Activated naive CD8-positive, alpha-beta T cell treated with anti-CD3 and anti-CD28 coated beads, Interleukin-2, amount 50 U/mL, for 24 hours (primary cell): Measurements from ENCODE around the gene TBR1.

Experiments used
- ATAC-seq: fragments of 150-1000 bp; cut with Tn5 transposase; one replicate; pipeline ENCODE4 v1.10.0; 2021
- DNase-seq: peaks from one replicate; pipeline ENCODE4 v3.0.0; 2021
- H3K27ac Mint-ChIP-seq: one replicate; pipeline ENCODE4 v1.8.0; 2021; ENCODE audit warnings: mild to moderate bottlenecking, mixed read lengths
- H3K27me3 Mint-ChIP-seq: one replicate; pipeline ENCODE4 v1.8.0; 2021; ENCODE audit warnings: mixed read lengths
- H3K36me3 Mint-ChIP-seq: one replicate; pipeline ENCODE4 v1.8.0; 2021; ENCODE audit warnings: low read depth, mixed read lengths
- H3K4me1 Mint-ChIP-seq: one replicate; pipeline ENCODE4 v1.8.0; 2021; ENCODE audit warnings: mixed read lengths
- H3K4me3 Mint-ChIP-seq: one replicate; pipeline ENCODE4 v1.8.0; 2021; ENCODE audit warnings: mild to moderate bottlenecking, moderate library complexity, mixed read lengths
- H3K9me3 Mint-ChIP-seq: one replicate; pipeline ENCODE4 v1.8.0; 2021; ENCODE audit warnings: mixed read lengths

TBR1 gene

DNA sequence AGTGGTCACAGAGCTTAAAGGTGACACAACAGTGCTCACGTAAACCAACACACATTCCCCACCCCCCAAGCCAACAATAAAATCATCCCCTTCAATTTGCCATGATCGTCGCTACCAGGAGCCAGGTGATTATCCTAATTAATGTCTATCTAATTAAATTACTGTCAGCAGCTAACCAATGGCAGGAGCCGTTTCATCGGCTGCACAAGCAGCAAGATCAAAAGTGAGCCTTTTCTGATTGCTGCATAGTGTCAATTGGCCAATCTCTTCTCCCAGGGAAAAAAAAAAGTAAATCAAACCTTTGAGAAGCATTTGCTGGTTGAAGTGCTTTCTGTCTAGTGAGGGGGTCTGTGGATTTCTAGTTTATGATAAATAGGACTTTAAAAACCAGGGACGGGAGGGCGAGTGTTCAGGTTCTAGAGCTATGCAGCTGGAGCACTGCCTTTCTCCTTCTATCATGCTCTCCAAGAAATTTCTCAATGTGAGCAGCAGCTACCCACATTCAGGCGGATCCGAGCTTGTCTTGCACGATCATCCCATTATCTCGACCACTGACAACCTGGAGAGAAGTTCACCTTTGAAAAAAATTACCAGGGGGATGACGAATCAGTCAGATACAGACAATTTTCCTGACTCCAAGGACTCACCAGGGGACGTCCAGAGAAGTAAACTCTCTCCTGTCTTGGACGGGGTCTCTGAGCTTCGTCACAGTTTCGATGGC, at the start of gene TBR1:
TSS of gene TBR1 (plus strand) at position 311 of the 721 bp plus-strand sequence. CDS start at position 425, 114 bp downstream.
- H3K27ac Mint-ChIP-seq = no peak within 1 kb of the TSS

DNA sequence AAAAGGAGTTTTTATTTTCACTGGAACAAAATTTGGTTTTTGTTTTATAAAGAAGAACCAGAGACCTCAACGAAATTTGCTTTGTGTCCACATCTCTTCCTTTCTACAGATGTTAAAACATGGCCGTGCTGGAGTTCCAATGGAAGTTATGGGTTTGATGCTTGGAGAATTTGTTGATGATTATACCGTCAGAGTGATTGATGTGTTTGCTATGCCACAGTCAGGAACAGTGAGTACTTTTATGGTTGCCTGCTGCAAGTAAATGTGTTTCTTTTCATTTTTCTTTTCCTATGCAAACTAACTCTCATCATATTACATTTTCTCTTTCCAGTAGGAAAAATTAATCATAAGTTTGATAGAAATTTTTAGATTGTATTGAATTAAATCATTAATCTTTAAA, 48.4 kb upstream of the TBR1 start:
- Mint-ChIP-seq H3K27ac (no peak overlapping the region), H3K4me1 (no peaks in the 10 kb centered on the region), H3K27me3 (no peaks in the 10 kb centered on the region), H3K9me3 (peaks cover 7% of the 10 kb centered on the region), H3K4me3 (no peak overlapping the region), H3K36me3 (peaks cover 42% of the 10 kb centered on the region)
- ATAC-seq (no peak), DNase-seq (no peak)

More for the DNA sequence above, at the start of gene TBR1:
- H3K4me1 Mint-ChIP-seq = peaks cover 46% of the 10 kb centered on the region
- H3K4me3 Mint-ChIP-seq = peak within 1 kb of the TSS; percentile 62
- no peaks in the 10 kb centered on the region for H3K9me3 Mint-ChIP-seq
- H3K36me3 Mint-ChIP-seq = peaks cover 12% of the 10 kb centered on the region
- no peak for DNase-seq
- ATAC-seq = peak; percentile 42
- peaks cover 67% of the 10 kb centered on the region for H3K27me3 Mint-ChIP-seq

DNA sequence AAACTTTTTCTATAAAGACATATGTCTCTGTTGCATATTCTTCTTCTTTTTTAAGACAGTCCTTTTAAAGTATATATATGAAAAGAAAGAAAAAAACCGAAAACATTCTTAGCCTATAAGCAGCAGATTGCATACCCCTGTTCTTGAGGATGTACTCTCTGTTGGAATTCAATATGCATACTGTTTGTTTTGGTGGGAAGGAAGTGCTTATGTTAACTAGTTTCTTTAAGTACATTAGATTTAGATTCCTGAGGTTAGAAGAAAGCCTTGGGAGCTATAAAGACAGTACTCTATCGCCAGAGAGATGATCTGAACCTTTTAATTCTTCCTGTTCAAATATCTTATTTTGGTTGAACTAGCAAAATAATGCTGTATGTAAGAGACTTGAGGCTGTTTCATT, 46.8 kb upstream of the TBR1 start:
- Mint-ChIP-seq H3K9me3 (no peaks in the 10 kb centered on the region), H3K4me3 (no peak overlapping the region), H3K27me3 (no peaks in the 10 kb centered on the region), H3K4me1 (no peaks in the 10 kb centered on the region), H3K27ac (no peak overlapping the region), H3K36me3 (peaks cover 36% of the 10 kb centered on the region)
- DNase-seq (no peak), ATAC-seq (no peak)

- Mint-ChIP-seq H3K4me1 (no peaks in the 10 kb centered on the region), H3K36me3 (peaks cover 36% of the 10 kb centered on the region), H3K9me3 (no peaks in the 10 kb centered on the region), H3K27ac (no peak overlapping the region), H3K27me3 (no peaks in the 10 kb centered on the region), H3K4me3 (no peak overlapping the region)
- ATAC-seq = no peak
- no peak for DNase-seq
These were observed 45.1 kb upstream of the TBR1 start for GRCh38 chr2:161370981-161371380.

- Mint-ChIP-seq H3K36me3 (peaks cover 32% of the 10 kb centered on the region), H3K9me3 (no peaks in the 10 kb centered on the region), H3K27me3 (no peaks in the 10 kb centered on the region), H3K27ac (no peak overlapping the region), H3K4me1 (no peaks in the 10 kb centered on the region), H3K4me3 (no peak overlapping the region)
- DNase-seq (no peak), ATAC-seq (no peak)
These were observed 44.2 kb upstream of the TBR1 start for GRCh38 chr2:161371869-161372268.

- no peaks in the 10 kb centered on the region for H3K27me3 Mint-ChIP-seq
- no peaks in the 10 kb centered on the region for H3K9me3 Mint-ChIP-seq
- no peak overlapping the region for H3K4me3 Mint-ChIP-seq
- no peak for DNase-seq
- H3K27ac Mint-ChIP-seq = no peak overlapping the region
- peaks cover 25% of the 10 kb centered on the region for H3K36me3 Mint-ChIP-seq
- H3K4me1 Mint-ChIP-seq = no peaks in the 10 kb centered on the region
- no peak for ATAC-seq
These were observed 42.2 kb upstream of the TBR1 start for GRCh38 chr2:161373942-161374341.

DNA sequence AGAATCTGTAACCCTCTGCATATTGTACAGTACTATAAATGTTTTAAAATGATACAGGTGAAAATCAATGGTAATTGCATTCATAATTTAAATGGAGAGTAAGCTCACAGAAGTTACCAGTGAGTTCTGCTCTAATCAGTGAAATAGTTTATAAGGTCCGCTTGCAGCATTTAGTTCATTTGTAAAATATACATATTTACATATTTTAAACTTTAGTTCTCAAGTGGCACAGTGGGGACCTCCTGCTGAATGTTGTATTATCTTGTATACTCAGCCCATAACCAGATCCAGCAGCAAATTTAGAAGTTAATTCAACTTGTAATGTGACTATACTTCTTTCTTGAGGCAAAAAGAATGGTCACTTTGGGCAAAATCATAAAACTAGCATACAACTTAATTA, 41.7 kb upstream of the TBR1 start:
- H3K4me1 Mint-ChIP-seq = no peaks in the 10 kb centered on the region
- H3K4me3 Mint-ChIP-seq = no peak overlapping the region
- no peaks in the 10 kb centered on the region for H3K27me3 Mint-ChIP-seq
- no peak for ATAC-seq
- H3K27ac Mint-ChIP-seq = no peak overlapping the region
- H3K36me3 Mint-ChIP-seq = peaks cover 23% of the 10 kb centered on the region
- DNase-seq = no peak
- no peaks in the 10 kb centered on the region for H3K9me3 Mint-ChIP-seq

- H3K27ac Mint-ChIP-seq = no peak overlapping the region
- H3K36me3 Mint-ChIP-seq = peaks cover 8% of the 10 kb centered on the region
- H3K9me3 Mint-ChIP-seq = no peaks in the 10 kb centered on the region
These were observed 36.4 kb upstream of the TBR1 start for GRCh38 chr2:161379740-161380139.

GRCh38 chr2:161381546-161381945, 34.6 kb upstream of the TBR1 start:
- no peaks in the 10 kb centered on the region for H3K9me3 Mint-ChIP-seq
- H3K27ac Mint-ChIP-seq = no peak overlapping the region
- no peak for ATAC-seq
- H3K4me1 Mint-ChIP-seq = peaks cover 14% of the 10 kb centered on the region
- no peak for DNase-seq
- H3K36me3 Mint-ChIP-seq = peaks cover 13% of the 10 kb centered on the region
- H3K4me3 Mint-ChIP-seq = no peak overlapping the region
- no peaks in the 10 kb centered on the region for H3K27me3 Mint-ChIP-seq

More at GRCh38 chr2:161379740-161380139, 36.4 kb upstream of the TBR1 start:
- Mint-ChIP-seq H3K27me3 (no peaks in the 10 kb centered on the region), H3K4me1 (peaks cover 8% of the 10 kb centered on the region), H3K4me3 (no peak overlapping the region)
- ATAC-seq (no peak), DNase-seq (no peak)

GRCh38 chr2:161382747-161383146, 33.4 kb upstream of the TBR1 start:
- no peak overlapping the region for H3K4me3 Mint-ChIP-seq
- no peak for DNase-seq
- H3K4me1 Mint-ChIP-seq = peaks cover 14% of the 10 kb centered on the region
- H3K27ac Mint-ChIP-seq = no peak overlapping the region
- H3K9me3 Mint-ChIP-seq = no peaks in the 10 kb centered on the region
- no peaks in the 10 kb centered on the region for H3K27me3 Mint-ChIP-seq
- H3K36me3 Mint-ChIP-seq = peaks cover 19% of the 10 kb centered on the region
- no peak for ATAC-seq

DNA sequence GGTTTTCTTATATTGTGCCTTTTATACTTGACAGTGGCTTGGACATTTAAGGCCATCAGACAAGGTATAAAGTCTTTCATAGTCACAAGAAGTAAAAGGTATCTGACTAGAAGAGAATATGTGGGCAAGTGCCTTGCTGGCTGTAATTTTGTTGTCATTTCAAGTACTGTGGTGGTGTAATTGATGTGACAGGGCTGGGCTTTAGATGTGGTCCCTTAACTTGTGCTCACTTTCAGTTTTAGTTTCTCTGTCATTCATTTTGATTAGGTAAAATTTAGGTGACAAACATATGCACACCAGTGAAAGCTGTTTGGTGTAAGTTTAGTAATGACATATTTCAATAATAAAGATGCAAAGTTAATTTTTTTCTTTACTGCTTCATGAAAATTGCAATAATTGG, 31.2 kb upstream of the TBR1 start:
- no peak overlapping the region for H3K4me3 Mint-ChIP-seq
- ATAC-seq (peak; percentile 65), DNase-seq (no peak)
- no peaks in the 10 kb centered on the region for H3K9me3 Mint-ChIP-seq
- no peak overlapping the region for H3K27ac Mint-ChIP-seq
- H3K27me3 Mint-ChIP-seq = no peaks in the 10 kb centered on the region
- peaks cover 18% of the 10 kb centered on the region for H3K36me3 Mint-ChIP-seq
- peaks cover 14% of the 10 kb centered on the region for H3K4me1 Mint-ChIP-seq

GRCh38 chr2:161386228-161386824, 29.8 kb upstream of the TBR1 start:
- H3K27me3 Mint-ChIP-seq = no peaks in the 10 kb centered on the region
- peaks cover 14% of the 10 kb centered on the region for H3K4me1 Mint-ChIP-seq
- DNase-seq (no peak), ATAC-seq (no peak)
- H3K36me3 Mint-ChIP-seq = peaks cover 22% of the 10 kb centered on the region
- H3K4me3 Mint-ChIP-seq = no peak overlapping the region
- H3K27ac Mint-ChIP-seq = no peak overlapping the region
- no peaks in the 10 kb centered on the region for H3K9me3 Mint-ChIP-seq

DNA sequence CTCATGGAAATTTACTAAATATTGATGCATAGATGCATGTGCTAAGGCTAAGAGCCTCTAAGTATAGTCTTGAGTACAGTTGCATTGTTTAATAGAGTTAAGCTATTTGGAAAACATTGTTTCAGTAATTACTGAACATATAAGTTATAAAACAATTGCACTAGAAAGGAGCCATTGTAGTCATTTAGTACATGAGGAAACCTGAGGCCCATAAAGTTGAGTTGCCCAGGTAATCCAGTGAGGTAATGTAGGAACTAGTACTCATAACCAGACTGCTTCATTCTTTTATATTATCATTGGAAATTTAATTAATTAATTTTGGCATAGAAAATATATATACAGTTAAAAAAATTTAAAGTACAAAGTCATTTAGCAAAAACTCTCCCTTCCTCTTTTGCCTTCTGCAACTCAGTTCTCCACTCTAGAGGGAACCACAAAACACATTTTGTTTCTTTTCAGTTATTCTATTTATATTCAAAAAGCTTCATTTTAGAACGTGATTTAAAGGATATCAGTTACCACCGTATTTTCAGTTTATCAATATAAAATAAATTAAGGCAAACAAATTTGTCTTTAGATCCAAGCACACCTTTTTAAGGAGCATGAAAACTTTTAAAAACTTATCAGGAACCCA, 27.8 kb upstream of the TBR1 start:
- no peaks in the 10 kb centered on the region for H3K27me3 Mint-ChIP-seq
- no peak for DNase-seq
- ATAC-seq = no peak
- H3K9me3 Mint-ChIP-seq = no peaks in the 10 kb centered on the region
- peaks cover 35% of the 10 kb centered on the region for H3K36me3 Mint-ChIP-seq
- no peak overlapping the region for H3K27ac Mint-ChIP-seq
- H3K4me3 Mint-ChIP-seq = no peak overlapping the region
- H3K4me1 Mint-ChIP-seq = peaks cover 14% of the 10 kb centered on the region

DNA sequence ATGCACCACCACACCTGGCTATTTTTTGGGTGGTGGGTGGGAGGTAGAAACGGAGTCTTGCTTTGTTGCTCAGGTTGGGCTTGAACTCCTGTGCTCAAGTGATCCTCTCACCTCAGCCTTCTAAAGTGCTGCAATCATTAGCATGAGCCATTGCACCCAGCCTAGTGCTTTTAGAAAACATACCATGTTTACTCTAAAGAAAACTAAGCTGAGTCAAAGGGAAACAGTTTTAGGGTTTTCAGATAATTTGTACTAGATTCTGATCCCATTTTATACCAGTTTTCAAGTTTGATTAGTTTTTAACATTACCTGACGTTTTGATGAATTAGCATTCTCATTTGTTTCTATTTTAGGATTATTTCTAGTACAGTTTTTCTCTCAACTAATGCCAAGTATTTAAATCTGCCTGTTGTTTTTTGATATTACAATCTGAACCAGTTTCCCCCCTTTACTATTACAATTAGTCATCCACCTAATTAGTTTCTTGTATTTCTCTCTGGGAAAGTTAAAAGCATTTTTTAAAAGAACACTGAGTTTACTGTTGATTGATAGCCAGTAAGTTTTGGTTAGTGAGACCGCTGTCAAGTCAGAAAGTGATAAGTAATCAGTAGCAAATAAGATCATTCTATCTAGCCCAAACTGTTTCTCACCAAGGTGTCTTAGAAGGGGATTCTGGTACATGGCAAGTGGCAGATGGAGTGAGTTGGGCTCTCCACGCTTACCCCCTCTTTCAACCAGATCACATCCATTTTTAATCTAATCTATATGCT, 24.2 kb upstream of the TBR1 start:
- no peak for DNase-seq
- Mint-ChIP-seq H3K27me3 (no peaks in the 10 kb centered on the region), H3K36me3 (peaks cover 51% of the 10 kb centered on the region), H3K4me3 (no peak overlapping the region), H3K27ac (no peak overlapping the region), H3K4me1 (no peaks in the 10 kb centered on the region), H3K9me3 (no peaks in the 10 kb centered on the region)
- ATAC-seq = no peak
